NCI-H2107 treated with DMSO at 0.1 percent for 48 hours (cell line): ENCODE results near the gene TNFRSF1A.

ENCODE experiments used
- DNase-seq: peaks from one replicate; lab custom pipeline; 2025; ENCODE audit not compliant: unreplicated experiment; lab: John Stamatoyannopoulos, UW

TNFRSF1A gene

GRCh38 chr12:6341417-6342139 is at the start of gene TNFRSF1A:
TSS of gene TNFRSF1A (minus strand) at chr12:6342076. CDS start at chr12:6341814, 262 bp downstream.
- DNase-seq = no peak

GRCh38 chr12:6391013-6391412 is 49.1 kb upstream of the TNFRSF1A start:
- no peak for DNase-seq

GRCh38 chr12:6390084-6390799 is 48.4 kb upstream of the TNFRSF1A start:
- DNase-seq = no peak

GRCh38 chr12:6387541-6387940 is 45.7 kb upstream of the TNFRSF1A start:
- no peak for DNase-seq

GRCh38 chr12:6386491-6386890 is 44.6 kb upstream of the TNFRSF1A start:
- no peak for DNase-seq

GRCh38 chr12:6386038-6386437 is 44.2 kb upstream of the TNFRSF1A start:
- DNase-seq = no peak

GRCh38 chr12:6384499-6385436 is 42.9 kb upstream of the TNFRSF1A start:
- no peak for DNase-seq

GRCh38 chr12:6383572-6384498 is 42.0 kb upstream of the TNFRSF1A start, which contains the start of gene LTBR:
TSS of gene LTBR (plus strand) at chr12:6384162. CDS start at chr12:6384359, 197 bp downstream.
- DNase-seq = no peak

GRCh38 chr12:6382982-6383381 is 41.1 kb upstream of the TNFRSF1A start:
- DNase-seq = no peak

- no peak for DNase-seq
These were observed 40.5 kb upstream of the TNFRSF1A start for GRCh38 chr12:6382371-6382770.

- no peak for DNase-seq
These were observed 38.6 kb upstream of the TNFRSF1A start for GRCh38 chr12:6380141-6381121.

- no peak for DNase-seq
These were observed 37.0 kb upstream of the TNFRSF1A start for GRCh38 chr12:6378709-6379472.

- no peak for DNase-seq
These were observed 35.8 kb upstream of the TNFRSF1A start for GRCh38 chr12:6377667-6377994.

- no peak for DNase-seq
These were observed 35.2 kb upstream of the TNFRSF1A start for GRCh38 chr12:6376870-6377666.

- peak; percentile 19 for DNase-seq
These were observed 34.4 kb upstream of the TNFRSF1A start for GRCh38 chr12:6376079-6376869.

GRCh38 chr12:6375269-6376078 is 33.6 kb upstream of the TNFRSF1A start, which contains the start of gene SCNN1A:
TSS of gene SCNN1A (minus strand) at chr12:6375563. CDS start at chr12:6374783, 780 bp downstream.
- peak; percentile 88 for DNase-seq
